H9 (cell line): ENCODE results near the gene ACACA. TPM values are rescaled to one million over a fixed set of nuclear protein-coding genes. Genes with fewer than 3 reads are reported as not detected.
A peak's percentile ranks its signal among the peaks of the same experiment; 100 is the strongest.

Experiments used
- DNase-seq: peaks from one replicate; pipeline ENCODE4 v3.0.0-alpha.2; 2017
- H2AFZ ChIP-seq: one replicate; pipeline ENCODE4 v1.6.1; 2013; ENCODE audit warnings: mild to moderate bottlenecking, low read length, control low read depth, moderate library complexity
- H2AK5ac ChIP-seq: 2 replicates; pipeline ENCODE4 v1.6.1; 2013; ENCODE audit warnings: low read length, control low read depth, mixed read lengths; ENCODE audit not compliant: insufficient read length
- H2BK120ac ChIP-seq: one replicate; pipeline ENCODE4 v1.6.1; 2013; ENCODE audit warnings: low read depth, mild to moderate bottlenecking, low read length, control low read depth, inconsistent platforms; ENCODE audit not compliant: poor library complexity, severe bottlenecking
- H2BK12ac ChIP-seq: 2 replicates; pipeline ENCODE4 v1.6.1; 2013; ENCODE audit warnings: low read length, control low read depth, mixed read lengths, low read depth; ENCODE audit not compliant: insufficient read length
- H2BK15ac ChIP-seq: 2 replicates; pipeline ENCODE4 v1.6.1; 2013; ENCODE audit warnings: low read depth, low read length, control low read depth
- H2BK20ac ChIP-seq: one replicate; pipeline ENCODE4 v1.6.1; 2013; ENCODE audit warnings: low read depth, mild to moderate bottlenecking, low read length, control low read depth, inconsistent platforms; ENCODE audit not compliant: poor library complexity, severe bottlenecking
- H2BK5ac ChIP-seq: 2 replicates; pipeline ENCODE4 v1.6.1; 2013; ENCODE audit warnings: low read length, control low read depth, mixed read lengths; ENCODE audit not compliant: insufficient read length
- H3K14ac ChIP-seq: 2 replicates; pipeline ENCODE4 v1.6.1; 2013; ENCODE audit warnings: low read length, control low read depth; ENCODE audit not compliant: insufficient read depth
- H3K18ac ChIP-seq: 2 replicates; pipeline ENCODE4 v1.6.1; 2013; ENCODE audit warnings: low read depth, mild to moderate bottlenecking, mixed read lengths, low read length, control low read depth; ENCODE audit not compliant: insufficient read length
- H3K23ac ChIP-seq: 2 replicates; pipeline ENCODE4 v1.6.1; 2013; ENCODE audit warnings: low read length, control low read depth, mixed read lengths, low read depth; ENCODE audit not compliant: insufficient read length
- H3K23me2 ChIP-seq: 2 replicates; pipeline ENCODE4 v1.6.1; 2013; ENCODE audit warnings: low read depth, mild to moderate bottlenecking, mixed read lengths, low read length, control low read depth; ENCODE audit not compliant: insufficient read length, poor library complexity, severe bottlenecking
- H3K27ac ChIP-seq: 2 replicates; pipeline ENCODE4 v1.5.1; 2013; ENCODE audit warnings: low read length, control low read depth, mixed read lengths, low read depth; ENCODE audit not compliant: insufficient read length
- H3K27me3 ChIP-seq: 2 replicates; pipeline ENCODE4 v1.6.1; 2013; ENCODE audit warnings: low read length, control low read depth, inconsistent platforms; ENCODE audit not compliant: insufficient read depth
- H3K4ac ChIP-seq: 2 replicates; pipeline ENCODE4 v1.6.1; 2013; ENCODE audit warnings: low read depth, mild to moderate bottlenecking, control low read depth, inconsistent platforms, low read length, moderate library complexity
- H3K4me1 ChIP-seq: 2 replicates; pipeline ENCODE4 v1.6.1; 2013; ENCODE audit warnings: low read length, control low read depth, inconsistent platforms; ENCODE audit not compliant: insufficient read depth
- H3K4me2 ChIP-seq: 2 replicates; pipeline ENCODE4 v1.6.1; 2013; ENCODE audit warnings: low read length, control low read depth, mixed read lengths; ENCODE audit not compliant: insufficient read length, insufficient read depth
- H3K56ac ChIP-seq: 2 replicates; pipeline ENCODE4 v1.6.1; 2013; ENCODE audit warnings: low read depth, mild to moderate bottlenecking, mixed read lengths, low read length, control low read depth; ENCODE audit not compliant: insufficient read length
- H3K79me1 ChIP-seq: 2 replicates; pipeline ENCODE4 v1.6.1; 2013; ENCODE audit warnings: low read depth, mild to moderate bottlenecking, moderate library complexity, low read length, control low read depth, inconsistent platforms; ENCODE audit not compliant: insufficient read depth, poor library complexity, severe bottlenecking
- H3K79me2 ChIP-seq: 2 replicates; pipeline ENCODE4 v1.6.1; 2013; ENCODE audit warnings: low read length, control low read depth, inconsistent platforms; ENCODE audit not compliant: insufficient read depth
- H3K9ac ChIP-seq: 2 replicates; pipeline ENCODE4 v1.6.1; 2013; ENCODE audit warnings: low read length, control low read depth, mixed read lengths; ENCODE audit not compliant: insufficient read length; ENCODE audit errors: extremely low read depth
- H3K9me3 ChIP-seq: one replicate; pipeline ENCODE4 v1.6.1; 2013; ENCODE audit warnings: low read depth, low read length, inconsistent platforms; ENCODE audit not compliant: control insufficient read depth
- H3T11ph ChIP-seq: one replicate; pipeline ENCODE4 v1.6.1; 2013; ENCODE audit warnings: mild to moderate bottlenecking, low read length, control low read depth, inconsistent platforms
- H4K20me1 ChIP-seq: one replicate; pipeline ENCODE4 v1.6.1; 2013; ENCODE audit not compliant: control insufficient read depth, insufficient read length, insufficient read depth
- H4K5ac ChIP-seq: 2 replicates; pipeline ENCODE4 v1.6.1; 2013; ENCODE audit warnings: low read depth, mild to moderate bottlenecking, mixed read lengths, low read length, control low read depth; ENCODE audit not compliant: insufficient read length
- H4K8ac ChIP-seq: replicated peaks from 2 replicates; pipeline ENCODE4 v1.6.1; 2013; ENCODE audit warnings: low read length, control low read depth, mixed read lengths, low read depth; ENCODE audit not compliant: insufficient read length
- H4K91ac ChIP-seq: 2 replicates; pipeline ENCODE4 v1.6.1; 2013; ENCODE audit warnings: low read depth, mild to moderate bottlenecking, moderate library complexity, mixed read lengths, low read length, control low read depth; ENCODE audit not compliant: insufficient read length
- H3K27ac Mint-ChIP-seq, 3 experiments: 2 replicates in 2 of 3; 3 replicates in 1 of 3; pipeline ENCODE4 v1.8.0; 2020 to 2021; ENCODE audit warnings: mixed read lengths in 3 of 3, mild to moderate bottlenecking in 1 of 3, moderate library complexity in 1 of 3
- H3K27me3 Mint-ChIP-seq: 2 replicates; pipeline ENCODE4 v1.8.0; 2021; ENCODE audit warnings: low read depth, mild to moderate bottlenecking, moderate library complexity, mixed read lengths
- H3K36me3 Mint-ChIP-seq, 3 experiments: 2 replicates in 2 of 3; 3 replicates in 1 of 3; pipeline ENCODE4 v1.8.0; 2020 to 2021; ENCODE audit warnings: low read depth in 3 of 3, mixed read lengths in 3 of 3; ENCODE audit not compliant: insufficient read depth in 1 of 3
- H3K4me1 Mint-ChIP-seq, 2 experiments: 2 replicates each; pipeline ENCODE4 v1.8.0; 2020; ENCODE audit warnings: mixed read lengths in 2 of 2
- H3K4me3 Mint-ChIP-seq, 2 experiments: 2 replicates in 1 of 2; 3 replicates in 1 of 2; pipeline ENCODE4 v1.8.0; 2020 to 2021; ENCODE audit warnings: mild to moderate bottlenecking in 2 of 2, mixed read lengths in 2 of 2, moderate library complexity in 1 of 2
- H3K9me3 Mint-ChIP-seq, 2 experiments: 2 replicates in 1 of 2; 3 replicates in 1 of 2; pipeline ENCODE4 v1.8.0; 2020; ENCODE audit warnings: mild to moderate bottlenecking in 2 of 2, mixed read lengths in 2 of 2, moderate library complexity in 1 of 2
- CTCF ChIP-seq: fragments of 200-600 bp; sonication (generic); conservative IDR thresholded peaks from 3 replicates; pipeline ENCODE4 v1.8.0; 2021; ENCODE audit warnings: antibody characterized with exemption, mild to moderate bottlenecking
- WGBS: extraction: QIAGEN DNeasy Blood & Tissue Kit; methylation state at CpG from one replicate; pipeline ENCODE4 v1.1.7; 2013; ENCODE audit warnings: missing lambda C conversion rate, low lambda C conversion rate, mixed read lengths; ENCODE audit not compliant: insufficient read length; ENCODE audit errors: extremely low coverage; 5-methylcytosine and 5-hydroxymethylcytosine counted together
- total RNA-seq: library from RNA; stranded (reverse); gene quantifications from 2 replicates; pipeline ENCODE4 v1.2.1, GENCODE V29; 2021

ACACA gene
- total RNA-seq, 1 experiment from 2014 or later, result 135 TPM

DNA sequence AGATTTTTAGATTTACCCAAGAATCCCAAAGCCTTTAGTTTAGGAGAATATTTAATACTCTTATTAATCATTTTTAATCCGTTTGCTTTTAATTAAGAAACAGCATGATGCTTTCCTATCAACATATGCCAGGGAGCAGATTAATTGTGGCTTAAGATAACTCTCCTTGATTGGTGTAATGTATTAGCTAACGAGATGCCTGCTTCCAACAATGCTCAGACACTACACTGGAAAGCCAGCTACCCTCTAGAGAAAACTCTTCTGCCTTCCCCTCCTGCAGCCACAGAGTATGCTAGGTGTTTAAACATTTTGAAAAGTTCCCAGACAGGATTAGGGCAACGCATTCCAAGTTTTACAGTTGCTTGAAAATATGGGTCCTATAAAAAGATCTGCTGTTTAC, 315.7 kb downstream of the ACACA start:
- no peak overlapping the region for H2BK120ac ChIP-seq
- H2AK5ac ChIP-seq, result no peak overlapping the region
- no peak overlapping the region for H2BK15ac ChIP-seq
- H3K27me3 ChIP-seq, result no peaks in the 10 kb centered on the region
- H3K23me2 ChIP-seq, result no peaks in the 10 kb centered on the region
- H3K4ac ChIP-seq, result no peak overlapping the region
- no peak overlapping the region for H3K9ac ChIP-seq
- H3K14ac ChIP-seq, result no peak overlapping the region
- no peaks in the 10 kb centered on the region for H4K20me1 ChIP-seq
- no peak overlapping the region for H2BK5ac ChIP-seq
- H3K18ac ChIP-seq, result no peak overlapping the region
- Mint-ChIP-seq H3K9me3 (no peaks in the 10 kb centered on the region), H3K27ac (peak overlapping the region in 1 of 3 experiments; percentile 83; a peak in 2 of 7 replicates), H3K36me3 (peaks cover 37 to 71% (median 51%) of the 10 kb centered on the region in 3 experiments; a peak in 6 of 7 replicates), H3K27me3 (no peaks in the 10 kb centered on the region), H3K4me1 (peaks cover 10 to 12% of the 10 kb centered on the region in 2 experiments), H3K4me3 (no peak overlapping the region)
- no peak overlapping the region for H3K4me2 ChIP-seq
- no peaks in the 10 kb centered on the region for H3K4me1 ChIP-seq
- no peak overlapping the region for H3K23ac ChIP-seq
- no peak overlapping the region for H2BK12ac ChIP-seq
- no peak overlapping the region for H3K27ac ChIP-seq
- no peaks in the 10 kb centered on the region for H3K9me3 ChIP-seq
- no peak overlapping the region for H4K5ac ChIP-seq
- TF ChIP-seq CTCF, result no peak
- no CpG with 5 or more reads among the region's 3 CpGs for WGBS
- no peaks in the 10 kb centered on the region for H3K79me1 ChIP-seq
- no peak overlapping the region for H2AFZ ChIP-seq
- DNase-seq, result no peak
- H3T11ph ChIP-seq, result no peak overlapping the region
- H3K56ac ChIP-seq, result no peak overlapping the region
- no peaks in the 10 kb centered on the region for H3K79me2 ChIP-seq
- H2BK20ac ChIP-seq, result no peak overlapping the region
- no peak overlapping the region for H4K8ac ChIP-seq
- no peak overlapping the region for H4K91ac ChIP-seq
